Head of caudate nucleus (tissue), 42 donors: ENCODE measurements around the gene RPUSD3.

Source experiments
- DNase-seq, 42 donors: peaks; one replicate each; pipeline versions ENCODE4 v3.0.0 to v3.0.0-alpha.2; 2020 to 2021; ENCODE audit warnings: mixed read lengths in 7 of 42
- intact Hi-C: fragments of 100-400 bp; cut with DNase I; formaldehyde crosslinking; loops from one replicate; pipeline ENCODE4 v1.15.0; 2022

Gene RPUSD3

GRCh38 chr3:9791127-9791526 lies 52.7 kb downstream of the RPUSD3 start:
- intact Hi-C loops, result loop anchor here (5.0 kb wide), 3 partner anchors 44 to 59 kb away; partner anchors contain the start of genes BRPF1, OGG1 and RPUSD3
- DNase-seq, result no peak
